NB4 (cell line): ENCODE measurements around the gene HES4.

Source experiments
- DNase-seq: peaks from one replicate; pipeline ENCODE4 v3.0.0; 2010; ENCODE audit warnings: low read depth
- H3K4me3 ChIP-seq: one replicate; pipeline ENCODE4 v1.5.1; 2011; ENCODE audit warnings: mild to moderate bottlenecking, low read depth, low read length, moderate library complexity
- CTCF ChIP-seq: IDR thresholded peaks from one replicate; pipeline ENCODE4 v1.5.1; 2012; ENCODE audit warnings: low read depth, low read length
- MAX ChIP-seq: IDR thresholded peaks from 2 replicates; pipeline ENCODE4 v1.6.1; 2011; ENCODE audit warnings: low read depth, low read length
- MYC ChIP-seq: IDR thresholded peaks from 2 replicates; pipeline ENCODE4 v1.6.1; 2011; ENCODE audit warnings: low read depth, low read length
- POLR2A ChIP-seq: IDR thresholded peaks from 2 replicates; pipeline ENCODE4 v1.6.1; 2011; ENCODE audit warnings: mild to moderate bottlenecking; ENCODE audit not compliant: insufficient read length; ENCODE audit errors: extremely low read depth

The HES4 gene

GRCh38 chr1:1000357-1001056 is 610 bp upstream of the HES4 start:
- no peak overlapping the region for H3K4me3 ChIP-seq
- peak; percentile 46 for DNase-seq
- TF ChIP-seq POLR2A (no peak), CTCF (no peak), MAX (peak; percentile 79), MYC (peak; percentile 38; the same call in 1 of the 2 replicates)

GRCh38 chr1:998995-999724 is 737 bp downstream of the HES4 start:
- no peak overlapping the region for H3K4me3 ChIP-seq
- TF ChIP-seq MYC = no peak
- no peak for TF ChIP-seq MAX
- TF ChIP-seq CTCF = no peak
- TF ChIP-seq POLR2A = no peak
- DNase-seq = peak; percentile 31

GRCh38 chr1:998745-998994 is 1.2 kb downstream of the HES4 start:
- H3K4me3 ChIP-seq = no peak overlapping the region

GRCh38 chr1:997993-998744 is 1.7 kb downstream of the HES4 start:
- no peak for DNase-seq
- TF ChIP-seq MAX (no peak), POLR2A (no peak), MYC (no peak), CTCF (no peak)
- H3K4me3 ChIP-seq = no peak overlapping the region

More at GRCh38 chr1:998745-998994, 1.2 kb downstream of the HES4 start:
- TF ChIP-seq CTCF = no peak
- no peak for TF ChIP-seq MAX
- no peak for TF ChIP-seq POLR2A
- no peak for TF ChIP-seq MYC
- no peak for DNase-seq

GRCh38 chr1:997713-997992 is 2.2 kb downstream of the HES4 start:
- DNase-seq = no peak
- no peak overlapping the region for H3K4me3 ChIP-seq
- TF ChIP-seq MYC = no peak
- no peak for TF ChIP-seq MAX

GRCh38 chr1:996851-997712 is 2.8 kb downstream of the HES4 start:
- peak; percentile 32 for DNase-seq
- no peak overlapping the region for H3K4me3 ChIP-seq

More at GRCh38 chr1:996851-997712, 2.8 kb downstream of the HES4 start:
- TF ChIP-seq POLR2A (no peak), MYC (no peak), MAX (no peak), CTCF (no peak)
